SK-N-SH (cell line): Measurements from ENCODE around the gene CELF4. TPM values are rescaled to one million over a fixed set of nuclear protein-coding genes. Genes with fewer than 3 reads are reported as not detected.

Experiments
- CTCF ChIA-PET: fragments of 300-600, 350-600 bp; formaldehyde crosslinking; extraction: SDS; loops from one replicate; lab custom pipeline; 2021; lab: Yijun Ruan, JAX
- POLR2A ChIA-PET: fragments of 350-600 bp; sonication (Branson Sonifier 250); formaldehyde crosslinking; extraction: SDS; loops from one replicate; lab custom pipeline; 2020; ENCODE audit warnings: antibody characterized with exemption, inconsistent platforms; lab: Yijun Ruan, JAX
- DNase-seq: peaks from one replicate; pipeline ENCODE4 v3.0.0; 2012
- H2AFZ ChIP-seq: fragments of 200-600 bp; sonication (generic); 2 replicates; pipeline ENCODE4 v1.8.1; 2016; ENCODE audit warnings: antibody characterized with exemption, mild to moderate bottlenecking, low read depth
- H3F3A ChIP-seq: fragments of 200-600 bp; sonication (generic); replicated peaks from 2 replicates; pipeline ENCODE3; 2016; ENCODE audit warnings: antibody characterized with exemption, mild to moderate bottlenecking; ENCODE audit not compliant: insufficient read depth
- H3K27ac ChIP-seq, 2 experiments: fragments of 200-500 bp in 1 of 2; fragments of 200-600 bp in 1 of 2; sonication (Bioruptor generic) in 1 of 2; sonication (generic), shearing (Covaris generic) in 1 of 2; 2 replicates each; pipeline versions ENCODE4 v1.5.1 to v1.6.1; 2014 to 2016; ENCODE audit warnings: low read depth in 2 of 2, inconsistent platforms in 1 of 2, low read length in 1 of 2, mild to moderate bottlenecking in 1 of 2, mixed read lengths in 1 of 2
- H3K27me3 ChIP-seq: fragments of 200-600 bp; sonication (generic), shearing (Covaris generic); 2 replicates; pipeline ENCODE4 v1.6.1; 2016; ENCODE audit warnings: mixed run types; ENCODE audit not compliant: insufficient read depth
- H3K36me3 ChIP-seq, 2 experiments: fragments of 200-500 bp in 1 of 2; fragments of 200-600 bp in 1 of 2; sonication (Bioruptor generic) in 1 of 2; sonication (generic) in 1 of 2; replicated peaks in 1 of 2; 2 replicates each; pipeline versions ENCODE3 to v1.5.1; 2014 to 2016; ENCODE audit warnings: low read length in 1 of 2, mild to moderate bottlenecking in 1 of 2; ENCODE audit not compliant: insufficient read depth in 2 of 2, control insufficient read depth in 1 of 2
- H3K4me1 ChIP-seq, 2 experiments: fragments of 200-500 bp in 1 of 2; fragments of 200-600 bp in 1 of 2; sonication (Bioruptor generic) in 1 of 2; sonication (generic), shearing (Covaris generic) in 1 of 2; 2 replicates each; pipeline versions ENCODE4 v1.5.1 to v1.6.1; 2014 to 2016; ENCODE audit warnings: low read depth in 1 of 2, low read length in 1 of 2, mixed run types in 1 of 2; ENCODE audit not compliant: insufficient read depth in 2 of 2, control insufficient read depth in 1 of 2
- H3K4me2 ChIP-seq: fragments of 200-600 bp; sonication (generic), shearing (Covaris generic); 2 replicates; pipeline ENCODE4 v1.6.1; 2017; ENCODE audit warnings: mixed run types
- H3K4me3 ChIP-seq, 2 experiments: fragments of 200-500 bp in 1 of 2; fragments of 200-600 bp in 1 of 2; sonication (Bioruptor generic) in 1 of 2; sonication (generic), shearing (Covaris generic) in 1 of 2; 2 replicates each; pipeline versions ENCODE4 v1.5.1 to v1.8.1; 2014 to 2016; ENCODE audit warnings: low read depth in 2 of 2, inconsistent platforms in 1 of 2, low read length in 1 of 2, mild to moderate bottlenecking in 1 of 2, mixed read lengths in 1 of 2, moderate library complexity in 1 of 2
- H3K79me2 ChIP-seq: fragments of 200-600 bp; sonication (generic); 2 replicates; pipeline ENCODE4 v1.8.1; 2017; ENCODE audit warnings: mild to moderate bottlenecking; ENCODE audit not compliant: insufficient read depth
- H3K9ac ChIP-seq: fragments of 200-600 bp; sonication (generic); 2 replicates; pipeline ENCODE4 v1.6.1; 2017; ENCODE audit warnings: mixed run types
- H3K9me2 ChIP-seq: fragments of 200-600 bp; sonication (generic); 2 replicates; pipeline ENCODE4 v1.6.1; 2017; ENCODE audit warnings: mixed run types
- H3K9me3 ChIP-seq: fragments of 200-600 bp; sonication (generic); 2 replicates; pipeline ENCODE4 v1.6.1; 2017; ENCODE audit warnings: mixed run types, mild to moderate bottlenecking, moderate library complexity
- H4K20me1 ChIP-seq: fragments of 200-600 bp; sonication (generic); 2 replicates; pipeline ENCODE4 v1.6.1; 2017; ENCODE audit warnings: mild to moderate bottlenecking, mixed run types; ENCODE audit not compliant: insufficient read depth
- CHD2 ChIP-seq: fragments of 150-350 bp; IDR thresholded peaks from 2 replicates; pipeline ENCODE4 v1.6.1; 2018; ENCODE audit warnings: low read length; ENCODE audit not compliant: partially characterized antibody
- FOSL2 ChIP-seq: IDR thresholded peaks from 2 replicates; pipeline ENCODE4 v1.4.0; 2012; ENCODE audit warnings: low read depth, mild to moderate bottlenecking, moderate library complexity, borderline replicate concordance
- FOXM1 ChIP-seq: IDR thresholded peaks from 2 replicates; pipeline ENCODE4 v1.4.0; 2012; ENCODE audit warnings: low read depth, mild to moderate bottlenecking
- GATA2 ChIP-seq: sonication (generic); formaldehyde crosslinking; IDR thresholded peaks from 2 replicates; pipeline ENCODE4 v1.5.0; 2020; ENCODE audit warnings: mild to moderate bottlenecking, missing genetic modification reagents
- JUND ChIP-seq: IDR thresholded peaks from 2 replicates; pipeline ENCODE4 v1.4.0; 2012
- NRF1 ChIP-seq: IDR thresholded peaks from 2 replicates; pipeline ENCODE4 v1.6.1; 2012; ENCODE audit warnings: low read depth, mild to moderate bottlenecking, low read length
- RAD21 ChIP-seq: IDR thresholded peaks from 2 replicates; pipeline ENCODE4 v1.6.1; 2012; ENCODE audit warnings: mild to moderate bottlenecking, low read length
- SMC3 ChIP-seq: IDR thresholded peaks from 2 replicates; pipeline ENCODE4 v1.6.1; 2012; ENCODE audit warnings: low read depth, low read length, improper control_type of control experiment
- TAF1 ChIP-seq: IDR thresholded peaks from 2 replicates; pipeline ENCODE4 v1.6.1; 2012; ENCODE audit warnings: low read depth, mild to moderate bottlenecking, low read length, moderate library complexity, borderline replicate concordance
- WGBS: methylation state at CpG from one replicate; pipeline ENCODE4 v1.1.6; 2017; ENCODE audit warnings: low lambda C conversion rate; 5-methylcytosine and 5-hydroxymethylcytosine counted together
- polyA plus RNA-seq, 3 experiments: library from polyadenylated mRNA; depleted of rRNA; stranded (reverse); fragments of >200 nt; gene quantifications; 2 replicates each; pipeline ENCODE4 v1.2.3, GENCODE V29; 2012
- TF ChIP-seq, protein P1 (sequence below): fragments of 150-350 bp; IDR thresholded peaks from 2 replicates; pipeline ENCODE4 v1.6.1; 2017; ENCODE audit warnings: antibody characterized with exemption, low read length, low read depth, borderline replicate concordance
- TF ChIP-seq, protein P2 (sequence below): IDR thresholded peaks from 2 replicates; pipeline ENCODE4 v1.4.0; 2012; ENCODE audit warnings: low read depth
- TF ChIP-seq, protein P3 (sequence below): fragments of 150-350 bp; IDR thresholded peaks from 2 replicates; pipeline ENCODE4 v1.6.1; 2016; ENCODE audit warnings: mild to moderate bottlenecking, low read depth, low read length
- TF ChIP-seq, protein P4 (sequence below): IDR thresholded peaks from 2 replicates; pipeline ENCODE4 v1.4.0; 2012; ENCODE audit warnings: low read depth, borderline replicate concordance
- TF ChIP-seq, protein P5 (sequence below): IDR thresholded peaks from 2 replicates; pipeline ENCODE4 v1.4.0; 2012; ENCODE audit warnings: low read depth, borderline replicate concordance

The CELF4 gene
- polyA plus RNA-seq, 1 of the 3 experiments (the other 2 are of a cell fraction), result 0.26 TPM

DNA sequence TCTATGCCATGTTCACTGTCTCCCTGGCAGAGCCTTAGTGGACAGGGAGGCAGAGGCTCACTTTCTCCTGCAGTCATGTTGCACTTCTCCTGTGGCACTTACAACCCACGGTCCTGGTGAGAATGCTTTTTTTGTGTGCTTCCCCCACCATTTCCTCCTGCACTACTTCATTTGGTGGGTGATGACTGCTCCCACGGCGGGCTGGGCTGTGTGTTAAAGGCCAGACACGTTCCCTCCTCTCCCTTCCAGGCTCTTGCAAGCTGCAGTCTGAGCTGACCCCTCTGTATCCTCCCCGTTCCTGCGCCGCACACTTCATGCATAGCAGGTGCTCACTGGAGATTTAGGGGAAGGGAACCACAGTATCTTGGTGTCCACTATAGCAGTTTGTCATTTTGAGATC, 170.5 kb downstream of the CELF4 start:
- H3K27me3 ChIP-seq, result no peaks in the 10 kb centered on the region
- no peaks in the 10 kb centered on the region for H3K9me3 ChIP-seq
- H3K9ac ChIP-seq, result no peak overlapping the region
- H3K4me3 ChIP-seq, result no peak overlapping the region
- CTCF ChIA-PET, result interaction anchor here (1.1 kb wide), 1 partner anchor 143 kb away, joined by 3 read pairs; no protein-coding TSS in a partner anchor
- peak overlapping the region in 1 of 2 experiments; percentile 96; a peak in 2 of 4 replicates for H3K27ac ChIP-seq
- H3K4me2 ChIP-seq, result no peak overlapping the region
- TF ChIP-seq, protein P1, sequence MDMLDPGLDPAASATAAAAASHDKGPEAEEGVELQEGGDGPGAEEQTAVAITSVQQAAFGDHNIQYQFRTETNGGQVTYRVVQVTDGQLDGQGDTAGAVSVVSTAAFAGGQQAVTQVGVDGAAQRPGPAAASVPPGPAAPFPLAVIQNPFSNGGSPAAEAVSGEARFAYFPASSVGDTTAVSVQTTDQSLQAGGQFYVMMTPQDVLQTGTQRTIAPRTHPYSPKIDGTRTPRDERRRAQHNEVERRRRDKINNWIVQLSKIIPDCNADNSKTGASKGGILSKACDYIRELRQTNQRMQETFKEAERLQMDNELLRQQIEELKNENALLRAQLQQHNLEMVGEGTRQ, result no peak
- no peak for TF ChIP-seq NRF1
- TF ChIP-seq, protein P2, sequence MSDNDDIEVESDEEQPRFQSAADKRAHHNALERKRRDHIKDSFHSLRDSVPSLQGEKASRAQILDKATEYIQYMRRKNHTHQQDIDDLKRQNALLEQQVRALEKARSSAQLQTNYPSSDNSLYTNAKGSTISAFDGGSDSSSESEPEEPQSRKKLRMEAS, result no peak
- TF ChIP-seq GATA2 (CRISPR knock-in tag), result no peak
- TF ChIP-seq, protein P3, sequence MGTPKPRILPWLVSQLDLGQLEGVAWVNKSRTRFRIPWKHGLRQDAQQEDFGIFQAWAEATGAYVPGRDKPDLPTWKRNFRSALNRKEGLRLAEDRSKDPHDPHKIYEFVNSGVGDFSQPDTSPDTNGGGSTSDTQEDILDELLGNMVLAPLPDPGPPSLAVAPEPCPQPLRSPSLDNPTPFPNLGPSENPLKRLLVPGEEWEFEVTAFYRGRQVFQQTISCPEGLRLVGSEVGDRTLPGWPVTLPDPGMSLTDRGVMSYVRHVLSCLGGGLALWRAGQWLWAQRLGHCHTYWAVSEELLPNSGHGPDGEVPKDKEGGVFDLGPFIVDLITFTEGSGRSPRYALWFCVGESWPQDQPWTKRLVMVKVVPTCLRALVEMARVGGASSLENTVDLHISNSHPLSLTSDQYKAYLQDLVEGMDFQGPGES, result no peak
- no peak for TF ChIP-seq CHD2
- TF ChIP-seq RAD21, result no peak
- no peak for TF ChIP-seq FOSL2
- TF ChIP-seq FOXM1, result no peak
- TF ChIP-seq, protein P4, sequence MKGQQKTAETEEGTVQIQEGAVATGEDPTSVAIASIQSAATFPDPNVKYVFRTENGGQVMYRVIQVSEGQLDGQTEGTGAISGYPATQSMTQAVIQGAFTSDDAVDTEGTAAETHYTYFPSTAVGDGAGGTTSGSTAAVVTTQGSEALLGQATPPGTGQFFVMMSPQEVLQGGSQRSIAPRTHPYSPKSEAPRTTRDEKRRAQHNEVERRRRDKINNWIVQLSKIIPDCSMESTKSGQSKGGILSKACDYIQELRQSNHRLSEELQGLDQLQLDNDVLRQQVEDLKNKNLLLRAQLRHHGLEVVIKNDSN, result no peak
- TF ChIP-seq JUND, result no peak
- TF ChIP-seq, protein P5, sequence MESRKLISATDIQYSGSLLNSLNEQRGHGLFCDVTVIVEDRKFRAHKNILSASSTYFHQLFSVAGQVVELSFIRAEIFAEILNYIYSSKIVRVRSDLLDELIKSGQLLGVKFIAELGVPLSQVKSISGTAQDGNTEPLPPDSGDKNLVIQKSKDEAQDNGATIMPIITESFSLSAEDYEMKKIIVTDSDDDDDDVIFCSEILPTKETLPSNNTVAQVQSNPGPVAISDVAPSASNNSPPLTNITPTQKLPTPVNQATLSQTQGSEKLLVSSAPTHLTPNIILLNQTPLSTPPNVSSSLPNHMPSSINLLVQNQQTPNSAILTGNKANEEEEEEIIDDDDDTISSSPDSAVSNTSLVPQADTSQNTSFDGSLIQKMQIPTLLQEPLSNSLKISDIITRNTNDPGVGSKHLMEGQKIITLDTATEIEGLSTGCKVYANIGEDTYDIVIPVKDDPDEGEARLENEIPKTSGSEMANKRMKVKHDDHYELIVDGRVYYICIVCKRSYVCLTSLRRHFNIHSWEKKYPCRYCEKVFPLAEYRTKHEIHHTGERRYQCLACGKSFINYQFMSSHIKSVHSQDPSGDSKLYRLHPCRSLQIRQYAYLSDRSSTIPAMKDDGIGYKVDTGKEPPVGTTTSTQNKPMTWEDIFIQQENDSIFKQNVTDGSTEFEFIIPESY, result no peak
- TF ChIP-seq SMC3, result no peak
- no peak for TF ChIP-seq TAF1
- TF ChIP-seq, all 33 proteins: peak for 0
- POLR2A ChIA-PET, result no interaction called here
- Histone ChIP-seq H3K36me3 (no peaks in the 10 kb centered on the region), H2AFZ (no peak overlapping the region), H3F3A (no peaks in the 10 kb centered on the region), H4K20me1 (no peaks in the 10 kb centered on the region), H3K9me2 (no peaks in the 10 kb centered on the region), H3K4me1 (peaks cover 0 to 59% of the 10 kb centered on the region in 2 experiments; a peak in 1 of 4 replicates), H3K79me2 (no peaks in the 10 kb centered on the region)
- no peak for DNase-seq
- WGBS, result 83% methylated on average over 7 of the region's 7 CpGs
